SK-N-MC (cell line): ENCODE measurements around the gene PAPSS1.

Experiments
- EZH2 ChIP-seq: fragments of 200-600 bp; sonication (generic); IDR thresholded peaks from one replicate; pipeline ENCODE4 v1.6.1; 2017; ENCODE audit warnings: antibody characterized with exemption
- FOXP2 ChIP-seq: optimal IDR thresholded peaks from 2 replicates; pipeline ENCODE3; 2011; ENCODE audit warnings: mild to moderate bottlenecking, moderate library complexity; ENCODE audit not compliant: insufficient read depth; ENCODE audit errors: extremely low read length, control extremely low read depth
- POLR2AphosphoS5 ChIP-seq: IDR thresholded peaks from 2 replicates; pipeline ENCODE4 v1.6.1; 2012; ENCODE audit warnings: mild to moderate bottlenecking, low read depth, low read length, borderline replicate concordance

DNA sequence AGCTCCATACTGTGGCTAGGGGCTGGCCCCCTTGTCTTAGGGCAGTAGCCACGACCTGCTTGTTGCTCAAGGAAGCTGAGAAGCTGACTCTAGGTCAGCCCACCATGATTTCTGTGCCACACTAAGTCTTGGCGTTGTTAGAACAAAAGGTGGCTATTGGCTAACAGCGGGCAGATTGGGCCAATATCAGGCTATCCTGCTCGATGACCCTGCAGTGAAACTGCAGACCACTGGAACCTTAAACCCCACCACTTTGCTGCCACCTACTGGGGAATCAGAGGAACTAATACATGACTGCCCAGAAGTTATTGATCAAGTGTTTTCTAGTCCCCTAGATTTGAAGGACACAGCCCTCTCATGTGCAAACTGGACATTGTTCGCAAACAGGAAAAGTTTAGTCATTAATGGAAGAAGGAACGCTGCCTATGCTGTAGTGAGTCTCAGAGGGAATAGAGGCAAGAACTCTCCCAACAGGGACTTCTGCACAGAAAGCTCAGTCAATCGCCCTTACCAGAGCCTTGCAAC, 17.0 kb upstream of the PAPSS1 start:
- no peak for TF ChIP-seq EZH2
- no peak for TF ChIP-seq FOXP2
- no peak for TF ChIP-seq POLR2AphosphoS5
